NAMALWA (cell line): ENCODE measurements around the gene NCDN.

Experiments used
- DNase-seq: peaks from one replicate; pipeline ENCODE4 v3.0.0-alpha.2; 2015; ENCODE audit warnings: low spot score

Gene NCDN

DNA sequence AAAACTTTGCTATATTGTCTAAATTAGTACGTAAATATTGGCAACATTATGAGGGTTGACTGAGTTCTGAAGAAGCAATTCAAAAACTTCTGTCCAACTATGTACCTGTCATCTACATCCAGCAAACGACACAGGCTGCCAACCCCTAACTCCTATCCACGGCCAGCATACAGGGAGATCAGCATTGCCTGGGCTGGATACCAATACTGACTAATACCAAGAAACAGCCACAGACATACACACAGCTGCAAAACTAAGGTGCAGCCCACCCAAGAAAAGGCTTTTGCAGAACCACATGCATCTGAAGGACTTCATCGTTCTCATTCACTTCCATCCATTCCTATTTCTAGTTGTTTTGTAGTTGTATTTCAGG is 2.4 kb upstream of the NCDN start:
- DNase-seq = no peak

DNA sequence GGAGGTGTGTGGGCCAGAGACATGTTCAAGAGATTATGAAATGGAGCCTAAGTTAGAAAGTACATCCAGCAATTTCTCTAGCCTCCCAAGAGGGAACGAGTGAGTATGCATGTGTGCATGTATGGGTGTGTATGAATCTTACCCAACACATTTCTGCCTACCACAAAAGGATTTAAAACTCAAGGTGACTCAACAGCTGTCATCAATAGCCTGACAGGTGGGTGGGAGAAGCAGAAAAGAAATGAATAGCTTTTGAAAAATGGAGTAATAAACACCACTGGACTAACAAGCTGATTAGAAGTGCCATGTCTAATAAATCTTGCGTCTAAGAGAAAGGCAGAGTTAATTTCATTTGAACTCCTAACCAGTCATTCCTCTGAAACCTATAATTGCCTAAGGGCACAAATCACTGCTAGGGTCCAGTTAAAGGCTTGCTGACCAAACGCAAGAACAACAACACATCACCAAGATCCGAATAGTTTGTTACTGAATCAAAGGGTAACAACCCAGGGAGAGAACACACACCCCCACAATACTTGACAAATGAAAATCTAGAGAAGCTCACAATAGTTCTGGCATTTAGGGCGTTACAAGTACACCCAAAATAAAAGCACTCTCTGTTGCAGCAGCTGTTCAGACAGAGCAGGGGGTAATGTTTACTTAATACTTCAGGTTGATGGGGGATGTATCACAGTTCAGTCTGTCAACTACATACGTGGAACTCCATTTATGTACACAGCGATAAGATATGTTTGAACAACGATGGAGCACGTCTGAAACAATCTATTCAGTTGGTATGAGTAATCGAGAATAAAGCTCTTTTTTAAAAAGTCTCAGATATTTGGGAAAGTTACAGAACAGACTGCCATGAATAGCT is 1.8 kb upstream of the NCDN start:
- DNase-seq = no peak

DNA sequence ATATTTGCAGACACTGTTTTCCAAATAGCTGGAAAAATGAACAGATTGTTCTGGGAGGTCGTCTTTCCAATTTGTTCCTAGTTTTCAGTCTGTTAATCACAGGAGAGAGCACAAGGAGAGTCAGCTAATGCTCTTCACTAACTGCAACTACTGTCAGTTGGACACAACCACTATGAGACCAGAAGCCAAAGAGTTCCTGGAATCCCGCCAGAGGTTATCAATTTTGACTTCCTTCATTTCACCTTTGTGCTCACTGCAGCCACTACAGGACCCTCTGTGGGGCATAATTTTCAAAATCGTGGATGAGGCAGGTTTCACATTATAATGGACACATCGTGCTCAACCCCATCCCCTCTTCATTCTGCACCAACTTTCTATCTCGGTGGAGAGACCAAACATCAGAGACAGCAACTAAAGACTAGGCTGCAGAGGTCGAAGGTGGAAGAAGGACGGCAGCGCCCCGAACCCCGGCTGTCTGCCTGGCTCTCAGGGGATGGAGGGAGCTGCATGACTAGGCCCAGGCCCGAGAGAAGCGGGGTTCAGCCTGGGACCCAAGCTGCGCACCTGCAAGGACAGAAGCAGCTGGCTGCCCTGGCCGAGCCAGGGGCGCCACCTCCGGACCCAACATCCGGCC is 998 bp upstream of the NCDN start:
- DNase-seq = peak; percentile 48

DNA sequence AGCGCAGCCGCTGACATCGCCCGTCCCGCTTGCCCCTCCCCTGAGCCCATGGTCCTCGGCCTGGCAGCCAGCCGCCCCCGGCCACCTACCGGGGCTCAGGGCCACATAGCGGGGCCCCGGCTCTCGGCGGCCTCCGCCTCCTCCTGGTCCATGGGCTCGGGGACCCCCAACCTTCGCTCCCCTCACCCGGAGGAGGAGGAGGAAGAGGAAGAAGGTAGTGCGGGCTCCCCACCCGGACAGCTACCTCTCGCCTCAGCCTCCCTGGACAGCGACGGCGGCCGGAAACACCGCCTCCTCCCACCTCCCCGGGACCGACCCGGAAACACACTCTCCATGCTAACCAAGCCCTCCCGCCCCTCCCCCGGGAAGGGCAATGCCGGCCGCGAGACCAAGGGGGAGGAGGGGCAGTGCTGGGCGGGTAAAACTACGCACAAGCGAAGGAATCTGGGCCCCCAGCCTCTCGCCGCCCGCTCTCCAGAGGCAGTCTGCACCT is 435 bp upstream of the NCDN start, which contains the start of gene KIAA0319L:
KIAA0319L (minus strand) TSS at position 286 of the 493 bp plus-strand sequence. CDS start 2,912 bp downstream, outside the sequence.
- no peak for DNase-seq

DNA sequence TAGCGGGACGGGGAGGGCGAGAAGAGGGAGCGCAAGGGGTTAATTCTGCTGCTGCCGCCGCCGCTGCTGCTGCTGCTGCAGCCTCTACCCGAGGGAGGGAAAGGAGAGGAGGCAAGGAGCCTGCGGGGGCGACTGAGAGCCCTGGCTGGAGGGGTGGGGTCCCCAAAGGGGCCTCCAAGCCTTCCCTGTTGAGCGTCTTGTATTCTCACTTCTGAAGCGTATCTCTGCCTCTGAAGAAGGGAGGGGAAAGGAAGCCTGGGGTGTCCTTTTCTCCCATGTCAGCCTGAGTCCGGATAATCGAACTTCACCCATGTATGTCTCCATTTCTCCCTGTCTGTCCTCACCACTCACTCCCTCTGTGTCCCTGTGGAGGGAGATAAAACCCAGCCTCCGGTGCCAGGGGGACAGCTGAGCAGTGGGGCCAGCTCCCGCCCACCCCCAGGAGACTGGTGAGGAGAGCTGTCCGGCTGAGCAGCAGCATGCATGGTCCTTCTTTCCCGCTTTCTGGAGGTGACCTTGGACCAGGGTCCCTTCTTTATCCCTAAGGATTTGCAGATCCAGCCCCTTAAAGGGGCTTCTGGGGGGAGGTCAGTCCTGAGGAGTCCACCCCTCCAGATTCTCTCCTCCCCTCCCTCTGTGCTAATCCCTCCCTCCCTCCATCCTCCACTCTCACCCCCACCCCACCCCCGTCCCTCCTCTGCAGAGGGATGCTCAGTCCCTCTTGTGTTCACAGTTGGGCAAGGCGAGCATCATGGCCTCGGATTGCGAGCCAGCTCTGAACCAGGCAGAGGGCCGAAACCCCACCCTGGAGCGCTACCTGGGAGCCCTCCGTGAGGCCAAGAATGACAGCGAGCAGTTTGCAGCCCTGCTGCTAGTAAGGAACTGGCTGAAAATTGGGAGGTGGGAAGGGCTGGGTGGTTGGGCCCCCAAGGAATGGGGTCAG is 1.0 kb downstream of the NCDN start:
- DNase-seq = no peak

DNA sequence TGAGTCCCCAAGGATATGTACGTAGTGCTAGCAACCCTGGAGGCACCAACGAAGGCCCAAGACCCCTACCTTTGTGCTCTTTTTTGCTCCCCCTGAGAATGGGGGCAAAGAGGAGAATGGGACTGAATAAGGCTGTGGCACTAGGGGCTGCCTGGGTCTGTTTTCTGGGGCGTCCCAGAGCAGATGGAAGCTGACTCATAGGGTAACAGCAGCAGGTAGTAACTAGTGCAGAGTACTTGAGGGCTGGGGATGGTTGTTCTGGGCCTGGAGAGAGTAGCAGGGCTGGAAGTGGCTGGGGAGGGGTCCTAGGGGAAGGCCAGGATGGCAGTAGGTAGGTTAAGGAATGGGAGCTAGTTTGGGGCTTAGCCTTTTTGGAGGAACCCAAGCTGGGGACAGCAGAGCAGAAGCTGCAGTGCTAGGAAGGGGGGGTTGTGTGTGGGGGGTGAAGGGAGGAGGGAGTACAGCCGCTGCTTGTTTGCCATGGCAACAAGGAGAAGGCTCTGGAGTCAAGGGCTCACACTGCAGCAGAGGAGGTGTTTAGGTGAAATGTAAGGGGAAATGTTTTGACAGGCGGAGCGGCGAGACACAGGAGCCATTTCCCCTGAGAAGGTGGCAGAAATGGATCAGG is 1.8 kb downstream of the NCDN start:
- DNase-seq = no peak

DNA sequence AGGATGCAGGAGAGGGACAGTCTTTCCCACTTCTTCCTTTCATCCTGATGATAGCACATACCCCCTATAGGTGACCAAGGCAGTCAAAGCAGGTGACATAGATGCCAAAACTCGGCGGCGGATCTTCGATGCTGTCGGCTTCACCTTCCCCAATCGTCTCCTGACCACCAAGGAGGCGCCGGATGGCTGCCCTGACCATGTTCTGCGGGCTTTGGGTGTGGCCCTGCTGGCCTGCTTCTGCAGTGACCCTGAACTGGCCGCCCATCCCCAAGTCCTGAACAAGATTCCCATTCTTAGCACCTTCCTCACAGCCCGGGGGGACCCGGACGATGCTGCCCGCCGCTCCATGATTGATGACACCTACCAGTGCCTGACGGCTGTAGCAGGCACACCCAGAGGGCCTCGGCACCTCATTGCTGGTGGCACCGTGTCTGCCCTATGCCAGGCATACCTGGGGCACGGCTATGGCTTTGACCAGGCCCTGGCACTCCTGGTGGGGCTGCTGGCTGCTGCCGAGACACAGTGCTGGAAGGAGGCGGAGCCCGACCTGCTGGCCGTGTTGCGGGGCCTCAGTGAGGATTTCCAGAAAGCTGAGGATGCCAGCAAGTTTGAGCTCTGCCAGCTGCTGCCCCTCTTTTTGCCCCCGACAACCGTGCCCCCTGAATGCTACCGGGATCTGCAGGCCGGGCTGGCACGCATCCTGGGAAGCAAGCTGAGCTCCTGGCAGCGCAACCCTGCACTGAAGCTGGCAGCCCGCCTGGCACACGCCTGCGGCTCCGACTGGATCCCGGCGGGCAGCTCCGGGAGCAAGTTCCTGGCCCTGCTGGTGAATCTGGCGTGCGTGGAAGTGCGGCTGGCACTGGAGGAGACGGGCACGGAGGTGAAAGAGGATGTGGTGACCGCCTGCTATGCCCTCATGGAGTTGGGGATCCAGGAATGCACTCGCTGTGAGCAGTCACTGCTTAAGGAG is 2.9 kb downstream of the NCDN start:
- DNase-seq = no peak

DNA sequence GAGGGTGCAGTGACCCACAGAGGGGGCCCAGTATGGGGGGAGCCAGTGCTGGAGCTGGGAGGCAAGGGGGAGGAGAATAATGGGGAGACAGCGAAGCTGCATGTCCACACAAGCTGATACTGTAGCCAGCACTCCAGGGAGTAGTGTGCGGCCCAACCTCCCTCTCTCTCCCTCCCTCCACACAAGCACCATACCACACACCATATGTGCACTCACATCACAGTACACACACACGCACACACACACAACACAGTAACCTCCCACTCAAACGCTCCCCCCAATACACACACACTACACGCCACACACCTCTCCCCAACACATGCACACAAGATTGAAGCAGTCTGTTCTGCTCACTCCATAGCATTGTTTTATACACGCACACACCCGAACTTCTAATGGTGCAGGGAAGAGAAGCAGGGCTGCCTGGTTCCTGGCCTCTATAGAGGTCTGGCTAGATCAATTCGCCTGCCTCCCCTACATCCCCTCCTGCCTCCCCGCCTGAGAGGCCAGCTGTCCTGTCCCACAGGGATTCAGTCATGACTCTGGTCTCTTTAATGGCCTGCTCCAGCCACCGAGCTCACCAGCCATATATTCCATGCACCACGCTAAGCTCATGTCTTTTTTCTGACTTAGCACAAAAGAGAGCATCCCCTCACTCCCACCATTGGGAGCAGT is 3.8 kb downstream of the NCDN start:
- no peak for DNase-seq

DNA sequence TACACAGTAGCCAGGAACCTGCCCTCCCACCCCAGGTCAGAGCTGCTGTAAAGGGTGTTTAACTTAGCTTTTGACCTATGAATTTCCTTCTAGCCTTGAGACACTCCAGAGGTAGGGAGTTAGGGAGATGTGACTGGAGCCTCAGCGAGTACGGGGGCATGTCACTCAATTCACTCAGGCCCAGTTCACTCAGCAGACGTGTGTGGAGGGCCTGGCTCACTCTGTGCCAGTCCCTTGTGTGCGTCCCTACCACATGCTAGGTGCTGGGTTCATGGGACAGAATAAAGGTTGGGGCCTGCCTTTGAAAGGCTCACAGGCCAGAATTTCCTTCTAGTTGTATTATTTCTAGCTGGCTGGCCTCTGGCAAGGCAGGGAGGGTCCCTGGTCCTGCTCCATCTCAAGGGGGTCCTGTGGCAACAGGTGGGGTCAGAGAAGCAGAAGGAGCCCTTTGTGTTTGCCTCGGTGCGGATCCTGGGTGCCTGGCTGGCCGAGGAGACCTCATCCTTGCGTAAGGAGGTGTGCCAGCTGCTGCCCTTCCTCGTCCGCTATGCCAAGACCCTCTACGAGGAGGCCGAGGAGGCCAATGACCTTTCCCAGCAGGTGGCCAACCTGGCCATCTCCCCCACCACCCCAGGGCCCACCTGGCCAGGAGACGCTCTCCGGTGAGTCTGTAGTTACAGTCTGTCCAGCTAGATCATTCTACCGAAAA is 4.5 kb downstream of the NCDN start:
- no peak for DNase-seq

DNA sequence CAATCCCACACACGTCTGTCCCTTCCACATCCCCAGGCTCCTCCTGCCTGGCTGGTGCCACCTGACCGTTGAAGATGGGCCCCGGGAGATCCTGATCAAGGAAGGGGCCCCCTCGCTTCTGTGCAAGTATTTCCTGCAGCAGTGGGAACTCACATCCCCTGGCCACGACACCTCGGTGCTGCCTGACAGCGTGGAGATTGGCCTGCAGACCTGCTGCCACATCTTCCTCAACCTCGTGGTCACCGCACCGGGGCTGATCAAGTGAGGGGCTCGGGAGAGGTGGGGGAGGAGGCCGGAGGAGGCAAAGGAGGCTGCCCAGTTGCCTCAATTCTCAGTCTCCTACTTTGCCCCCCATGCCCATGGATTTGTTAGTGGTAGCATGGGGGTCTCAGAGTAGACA is 5.6 kb downstream of the NCDN start:
- DNase-seq = no peak

DNA sequence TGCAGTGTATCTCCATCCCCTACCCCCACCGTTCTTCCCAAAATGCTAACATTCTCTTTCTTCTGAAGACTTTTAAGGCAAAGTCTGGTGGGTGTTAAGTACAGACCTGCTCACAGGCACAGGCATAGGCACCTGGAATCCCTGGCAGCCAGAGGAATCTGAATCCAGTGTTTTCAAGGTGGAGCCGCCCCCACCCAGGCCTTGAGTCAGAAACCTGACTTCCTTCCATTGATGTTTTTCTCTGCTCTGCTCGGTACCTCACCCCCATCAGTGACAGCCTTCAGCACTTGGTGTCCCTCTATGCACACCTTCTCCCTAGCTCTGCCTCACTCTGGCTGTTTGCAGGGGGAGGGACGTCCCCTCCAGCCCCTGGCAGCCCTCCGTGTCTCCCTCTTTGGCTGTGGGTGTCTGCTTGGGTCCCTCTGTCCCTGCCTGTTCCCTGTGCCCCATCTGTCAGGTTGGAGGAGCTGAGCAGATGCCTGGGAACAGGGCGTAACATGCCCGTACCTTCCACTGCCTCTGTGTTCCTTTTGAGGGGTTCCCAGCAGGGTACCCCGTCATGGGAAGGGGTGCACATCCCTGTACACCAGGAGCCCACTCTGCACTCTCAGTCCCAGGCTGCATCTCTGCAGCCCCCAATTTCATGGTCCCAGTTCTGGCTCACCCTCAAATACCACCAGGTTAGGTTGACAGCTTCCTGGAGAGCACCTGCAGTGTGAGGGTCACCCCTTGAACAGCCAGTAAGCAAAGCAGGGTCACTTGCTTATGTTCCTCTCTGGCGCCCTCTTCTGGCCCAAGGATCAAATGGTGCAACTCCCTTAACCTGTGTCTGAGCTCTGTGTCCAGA is 6.7 kb downstream of the NCDN start:
- DNase-seq = peak; percentile 90

DNA sequence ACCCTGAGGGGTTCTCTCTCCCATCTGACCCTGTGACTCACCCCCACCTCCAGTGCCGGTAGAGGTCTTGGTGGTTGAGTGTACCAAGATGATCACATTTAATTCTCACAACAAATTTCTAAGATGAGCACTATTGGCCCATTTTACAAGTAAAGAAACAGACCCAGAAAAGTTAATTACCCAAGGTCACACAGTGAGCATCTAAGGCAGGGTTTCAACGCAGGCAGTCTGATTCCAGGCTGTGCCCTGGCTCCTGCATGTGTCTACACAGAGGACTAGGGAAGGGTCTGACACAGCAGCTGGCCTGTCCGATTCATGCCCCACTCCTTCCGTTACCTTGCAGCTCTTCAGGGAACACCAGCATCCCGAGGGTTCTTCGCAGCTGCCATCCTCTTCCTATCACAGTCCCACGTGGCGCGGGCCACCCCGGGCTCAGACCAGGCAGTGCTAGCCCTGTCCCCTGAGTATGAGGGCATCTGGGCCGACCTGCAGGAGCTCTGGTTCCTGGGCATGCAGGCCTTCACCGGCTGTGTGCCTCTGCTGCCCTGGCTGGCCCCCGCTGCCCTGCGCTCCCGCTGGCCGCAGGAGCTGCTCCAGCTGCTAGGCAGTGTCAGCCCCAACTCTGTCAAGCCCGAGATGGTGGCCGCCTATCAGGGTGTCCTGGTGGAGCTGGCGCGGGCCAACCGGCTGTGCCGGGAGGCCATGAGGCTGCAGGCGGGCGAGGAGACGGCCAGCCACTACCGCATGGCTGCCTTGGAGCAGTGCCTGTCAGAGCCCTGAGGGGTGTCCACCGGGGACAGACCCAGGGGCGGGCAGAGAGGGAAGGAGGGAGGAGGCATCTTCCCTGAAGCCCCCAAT is 7.5 kb downstream of the NCDN start:
- no peak for DNase-seq

DNA sequence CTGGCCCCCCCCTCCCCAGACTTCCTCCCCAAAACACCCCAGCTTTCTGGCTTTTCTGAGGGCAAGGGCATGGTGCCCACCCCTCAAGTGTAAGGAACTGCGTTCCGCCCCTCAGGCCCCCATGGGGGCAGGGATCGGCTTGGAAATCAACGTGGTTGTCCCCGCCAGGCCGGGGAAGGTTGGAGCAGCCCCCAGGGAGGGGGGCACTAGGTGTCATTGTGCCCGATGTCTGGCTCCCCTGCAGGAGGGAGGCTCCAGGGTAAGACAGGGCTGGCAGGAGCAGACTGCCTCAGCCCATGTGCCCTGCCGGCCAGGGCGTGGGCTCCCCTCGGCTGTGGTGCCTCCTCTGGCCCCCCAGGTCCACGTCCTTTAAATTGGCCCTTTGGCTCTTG is 8.1 kb downstream of the NCDN start:
- no peak for DNase-seq

DNA sequence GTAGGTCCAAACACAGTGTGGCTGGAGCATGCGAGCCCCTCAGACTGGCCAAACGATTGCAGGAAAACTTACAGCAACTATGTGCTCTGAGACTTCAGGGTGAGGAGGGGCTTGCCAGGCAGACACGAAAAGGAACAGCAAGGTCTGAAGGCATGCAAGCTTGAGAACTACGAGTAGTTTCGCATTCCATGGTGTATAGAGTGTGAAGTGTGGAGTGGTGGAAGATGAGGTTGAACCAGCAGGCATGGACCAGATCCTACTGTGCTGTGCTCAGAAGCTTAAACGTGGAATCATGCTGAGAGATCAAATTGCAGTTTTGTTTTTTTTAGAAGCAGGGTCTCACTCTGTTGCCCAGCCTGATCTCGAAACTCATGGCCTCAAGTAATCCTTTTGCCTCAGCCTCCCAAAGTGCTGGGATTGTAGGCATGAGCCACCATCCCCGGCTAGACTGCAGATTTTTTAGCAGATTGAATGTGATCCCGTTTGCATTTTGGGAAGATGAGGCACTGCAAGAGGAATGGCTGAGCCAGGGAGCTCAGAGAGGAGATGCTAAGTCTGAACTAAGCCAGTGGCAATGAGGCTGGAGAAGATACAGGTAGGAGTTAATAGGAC is 10.5 kb downstream of the NCDN start:
- peak; percentile 3 for DNase-seq

DNA sequence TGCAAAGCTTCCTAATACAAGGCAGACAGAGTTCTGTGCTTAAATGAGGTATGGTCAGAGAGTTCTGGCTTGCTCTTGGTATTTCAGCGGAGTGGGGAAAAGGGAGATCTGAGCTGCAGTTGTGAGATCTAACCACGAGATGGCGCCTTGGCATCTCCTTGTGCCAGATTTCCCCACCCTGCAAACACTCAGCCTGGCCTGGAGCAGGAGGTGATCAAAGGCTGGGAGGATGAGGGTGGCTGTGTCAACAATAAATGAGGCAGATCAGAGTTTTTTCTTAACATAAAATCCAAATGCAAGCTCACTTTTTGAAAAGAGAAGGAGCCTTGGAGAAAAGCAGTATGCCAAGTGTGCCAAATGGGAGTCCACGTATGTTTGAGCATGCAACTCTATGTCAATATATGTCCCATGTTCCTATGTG is 11.4 kb downstream of the NCDN start:
- peak; percentile 83 for DNase-seq

DNA sequence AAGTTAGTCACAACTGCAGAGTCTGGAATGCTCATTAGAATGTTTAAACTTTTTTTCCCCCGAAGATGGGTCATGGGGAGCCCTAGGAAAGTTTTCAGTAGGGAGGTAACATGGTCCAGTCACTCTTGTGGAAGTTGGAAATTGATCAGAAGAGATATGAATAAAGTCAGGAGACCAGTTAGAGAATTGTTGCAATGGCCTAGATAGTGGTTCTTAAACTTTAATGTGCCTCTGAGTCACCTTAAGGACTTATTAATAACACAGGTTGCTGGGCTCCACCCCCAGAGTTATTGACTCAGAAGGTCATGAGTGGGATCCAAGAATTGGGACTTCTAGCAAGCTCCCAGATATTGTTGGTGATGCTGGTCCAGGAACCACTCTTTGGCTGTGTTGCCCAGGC is 12.3 kb downstream of the NCDN start:
- DNase-seq = no peak

DNA sequence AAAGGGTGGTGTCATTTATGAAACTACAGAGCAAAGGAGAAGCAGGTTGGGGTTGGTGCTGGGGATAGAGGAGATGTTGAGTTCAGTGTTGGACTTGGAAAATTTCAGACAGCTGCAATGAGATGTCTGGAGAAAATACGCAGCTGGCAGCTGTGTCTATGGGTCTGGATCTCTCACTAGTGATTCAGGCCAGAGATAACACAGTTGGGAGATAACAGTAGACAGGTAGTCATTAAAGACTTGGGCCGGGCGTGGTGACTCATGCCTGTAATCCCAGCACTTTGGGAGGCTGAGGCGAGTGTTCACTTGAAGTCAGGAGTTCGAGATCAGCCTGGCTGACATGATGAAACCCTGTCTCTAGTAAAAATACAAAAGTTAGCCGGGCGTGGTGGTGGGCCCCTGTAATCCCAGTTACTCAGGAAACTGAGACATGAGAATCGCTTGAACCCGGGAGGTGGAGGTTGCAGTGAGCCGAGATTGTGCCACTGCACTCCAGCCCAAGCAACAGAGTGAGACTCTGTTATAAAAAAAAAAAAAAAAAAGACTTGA is 13.1 kb downstream of the NCDN start:
- DNase-seq = no peak
